ENCODE results near the gene CD8B. TPM values are rescaled to one million over a fixed set of nuclear protein-coding genes. Genes with fewer than 3 reads are reported as not detected.

Gene CD8B
- polyA plus RNA-seq, 1 donor, result 0.28 TPM

DNA sequence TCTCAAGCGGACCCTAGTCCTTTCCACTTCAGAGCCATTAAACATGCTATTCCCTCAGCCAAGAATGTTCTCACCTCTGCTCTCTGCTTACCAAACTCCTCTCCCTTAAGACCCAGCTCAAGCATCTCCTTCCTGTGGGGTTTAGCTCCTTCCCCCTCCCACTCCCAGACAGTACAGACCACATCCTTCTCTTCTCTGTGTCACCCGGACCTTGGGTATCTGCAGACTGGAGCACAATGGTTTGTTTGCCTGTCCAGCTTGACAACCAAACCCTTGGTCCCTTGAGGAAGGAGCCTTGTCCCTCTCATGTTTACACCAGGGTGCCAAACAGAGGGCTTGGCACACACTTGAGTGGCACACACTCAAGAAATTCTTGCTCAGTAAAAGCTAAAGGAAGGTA lies 66.8 kb downstream of the CD8B start:
- no peak for DNase-seq

DNA sequence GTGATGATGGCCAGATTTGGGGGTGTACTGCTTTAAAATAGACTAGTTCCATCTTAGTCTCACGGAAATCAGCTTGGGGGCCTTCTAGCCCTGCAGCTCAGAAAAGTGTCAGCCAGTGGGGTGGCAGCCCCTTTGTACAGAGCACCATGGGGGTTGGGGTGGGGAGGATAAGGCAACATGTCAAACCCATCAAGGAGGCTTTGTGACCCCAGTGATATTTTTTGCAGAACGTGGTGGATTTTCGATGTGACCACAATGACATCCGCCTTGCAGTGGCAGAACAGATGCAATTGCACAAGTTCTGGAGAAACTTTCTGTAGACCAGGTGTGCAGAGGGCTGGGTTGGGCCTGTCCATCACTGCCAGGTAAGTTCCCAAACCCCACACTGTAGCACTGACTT lies 67.9 kb downstream of the CD8B start:
- DNase-seq, result no peak

DNA sequence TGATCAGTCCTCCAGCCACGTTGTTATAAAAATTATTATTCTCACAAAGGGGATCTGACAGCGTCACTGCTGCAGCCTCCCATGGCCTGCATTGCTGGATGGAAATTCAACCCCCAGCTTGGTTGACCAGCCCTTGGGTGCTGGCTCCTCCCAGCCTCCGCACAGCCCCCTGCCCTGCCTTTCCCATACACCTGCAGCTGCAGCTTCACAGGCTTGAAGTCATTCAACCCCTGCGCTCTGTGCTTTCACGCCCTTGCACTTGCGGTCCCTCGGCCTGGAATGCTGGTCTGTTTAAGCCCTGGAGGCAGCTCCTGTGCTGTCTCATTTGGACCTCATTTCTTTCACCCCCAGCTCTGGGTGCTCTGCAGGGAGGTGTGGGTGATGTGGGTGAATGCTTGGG lies 70.1 kb downstream of the CD8B start:
- no peak for DNase-seq

DNA sequence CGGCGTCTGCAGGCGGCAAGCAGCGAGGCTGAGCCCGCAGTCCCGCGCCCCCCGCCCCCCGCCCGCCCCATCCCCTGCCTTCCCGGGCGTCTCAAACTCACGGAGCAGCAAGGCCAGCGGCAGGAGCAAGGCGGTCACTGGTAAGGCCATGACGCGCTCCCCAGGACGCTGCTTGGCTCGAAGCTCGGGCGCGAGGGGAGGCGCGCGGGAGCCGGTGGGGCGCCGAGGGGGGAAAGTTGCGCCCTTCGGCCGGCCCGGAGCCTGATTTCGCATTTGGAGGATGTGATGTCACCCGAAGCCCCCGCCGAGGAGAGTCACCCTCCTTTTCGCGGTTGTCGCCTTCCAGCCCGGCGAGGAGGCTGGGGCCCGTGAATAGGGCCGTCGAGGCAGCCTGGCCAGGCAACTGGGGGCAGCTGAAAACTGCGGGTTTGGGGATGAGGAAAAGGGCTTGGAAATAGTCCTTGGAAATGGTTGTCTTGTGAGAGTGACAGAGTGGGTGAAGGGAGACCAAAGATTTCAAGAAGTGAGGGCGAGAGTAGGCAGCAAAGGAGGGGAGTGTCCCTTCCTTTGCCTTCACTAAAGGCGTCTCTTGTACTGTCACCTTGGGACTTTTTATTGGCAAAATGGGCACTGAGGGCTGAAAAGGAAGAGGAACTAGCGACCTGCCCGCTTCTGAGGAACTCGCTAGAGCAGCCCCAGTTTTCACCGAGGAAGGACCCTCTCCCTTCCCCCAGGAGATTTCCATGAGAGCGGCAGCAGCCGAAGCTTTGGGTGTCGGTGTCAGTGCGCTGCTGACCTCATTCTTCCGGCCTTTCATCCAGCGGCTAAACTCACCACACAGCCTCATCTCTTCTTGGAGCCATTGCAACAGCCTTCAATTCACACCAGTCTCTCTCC lies 70.8 kb downstream of the CD8B start, which contains the start of gene CD8A:
CD8A (minus strand) TSS at position 238 of the 897 bp plus-strand sequence; CDS start at position 150, 88 bp downstream.
- DNase-seq, result no peak

DNA sequence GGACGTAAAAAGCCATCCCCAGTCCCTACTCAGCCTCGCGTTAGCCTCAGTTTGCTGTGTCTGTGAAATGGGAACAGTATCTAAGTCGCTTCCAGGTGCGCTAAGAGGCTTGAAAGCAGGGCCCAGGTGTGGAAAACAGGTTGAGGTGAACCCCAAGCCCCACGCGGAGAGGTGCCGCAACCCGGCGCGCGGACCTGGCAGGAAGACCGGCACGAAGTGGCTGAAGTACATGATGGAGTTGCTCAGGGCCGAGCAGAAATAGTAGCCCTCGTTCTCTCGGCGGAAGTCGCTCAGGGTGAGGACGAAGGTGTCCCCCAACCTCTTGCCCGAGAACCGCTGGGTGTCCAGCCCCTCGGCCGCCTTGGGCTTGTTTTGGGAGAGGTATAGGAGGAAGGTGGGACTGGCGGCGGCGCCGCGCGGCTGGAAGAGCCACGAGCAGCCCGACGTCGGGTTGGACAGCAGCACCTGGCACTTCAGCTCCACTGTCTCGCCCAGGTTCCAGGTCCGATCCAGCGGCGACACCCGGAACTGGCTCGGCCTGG lies 71.5 kb downstream of the CD8B start:
- no peak for DNase-seq

DNA sequence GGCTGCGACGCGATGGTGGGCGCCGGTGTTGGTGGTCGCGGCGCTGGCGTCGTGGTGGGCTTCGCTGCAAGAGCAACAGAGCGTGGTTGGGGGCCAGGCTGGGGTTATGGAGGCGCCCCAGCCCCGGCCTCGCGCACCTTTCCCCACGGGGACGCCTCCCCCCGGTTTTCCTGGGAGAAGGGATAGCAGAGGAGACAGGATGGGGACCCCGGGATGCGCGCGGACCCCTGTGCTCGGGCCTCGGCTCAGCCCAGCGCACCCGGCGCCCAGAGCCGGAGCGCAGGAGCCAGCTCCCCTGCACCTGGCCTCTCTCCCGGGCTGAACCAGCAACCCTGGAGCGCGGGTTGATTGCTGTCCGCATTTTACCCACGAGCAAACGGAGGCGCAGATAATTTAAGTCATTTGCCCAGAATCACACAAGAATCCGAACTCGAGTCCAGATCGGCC lies 72.0 kb downstream of the CD8B start:
- DNase-seq, result no peak

DNA sequence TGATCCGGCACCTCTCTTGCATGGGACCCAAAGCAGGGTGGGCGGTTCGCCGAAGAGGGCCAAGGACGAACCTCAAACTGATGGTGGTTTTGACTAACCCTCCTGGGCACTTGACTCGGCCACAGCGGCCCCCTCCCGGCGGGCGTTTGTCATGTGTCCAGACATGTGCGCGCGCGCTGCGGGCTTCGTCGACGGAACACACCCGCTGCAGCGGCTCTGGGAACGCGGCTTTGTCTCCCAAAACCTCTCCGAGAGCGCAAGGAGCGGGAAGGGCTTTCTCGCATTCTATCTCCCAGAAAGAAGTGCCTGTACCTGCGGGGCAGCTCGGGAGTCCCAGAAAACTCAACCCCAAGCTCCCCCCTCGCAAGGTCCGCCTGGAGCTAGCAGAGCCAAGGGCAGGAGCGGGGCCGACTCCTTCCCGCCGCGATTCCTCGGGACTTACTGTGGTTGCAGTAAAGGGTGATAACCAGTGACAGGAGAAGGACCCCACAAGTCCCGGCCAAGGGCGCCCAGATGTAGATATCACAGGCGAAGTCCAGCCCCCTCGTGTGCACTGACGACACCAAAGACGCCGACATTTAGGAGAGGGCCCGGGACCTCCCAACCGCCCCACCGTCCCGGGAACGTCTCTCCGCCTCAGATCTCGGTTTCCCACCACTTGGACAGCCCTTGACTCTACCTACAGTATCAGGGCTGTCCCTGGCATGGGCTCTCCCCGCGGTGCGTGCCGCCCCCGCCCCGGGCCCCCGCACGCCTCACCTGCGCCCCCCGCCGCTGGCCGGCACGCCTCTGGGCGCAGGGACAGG lies 72.6 kb downstream of the CD8B start:
- no peak for DNase-seq

DNA sequence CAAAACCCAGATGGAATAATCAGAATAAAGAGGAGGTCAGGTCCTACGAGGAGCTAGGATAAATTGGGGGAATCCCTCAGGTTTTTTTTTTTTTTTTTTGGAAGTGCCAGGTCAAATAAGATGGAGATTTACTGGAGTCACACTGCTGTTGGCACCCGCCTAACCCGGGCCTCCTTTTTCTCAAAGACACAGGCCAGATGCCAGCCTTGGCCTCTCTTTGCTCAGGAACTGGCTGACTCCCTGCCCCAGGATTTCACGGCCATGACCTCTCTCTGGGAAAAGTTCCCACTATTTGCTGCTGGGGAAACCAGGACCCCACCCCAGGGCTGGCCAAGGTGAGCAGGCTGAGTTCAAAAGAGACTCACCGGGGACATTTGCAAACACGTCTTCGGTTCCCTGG lies 73.5 kb downstream of the CD8B start:
- no peak for DNase-seq

DNA sequence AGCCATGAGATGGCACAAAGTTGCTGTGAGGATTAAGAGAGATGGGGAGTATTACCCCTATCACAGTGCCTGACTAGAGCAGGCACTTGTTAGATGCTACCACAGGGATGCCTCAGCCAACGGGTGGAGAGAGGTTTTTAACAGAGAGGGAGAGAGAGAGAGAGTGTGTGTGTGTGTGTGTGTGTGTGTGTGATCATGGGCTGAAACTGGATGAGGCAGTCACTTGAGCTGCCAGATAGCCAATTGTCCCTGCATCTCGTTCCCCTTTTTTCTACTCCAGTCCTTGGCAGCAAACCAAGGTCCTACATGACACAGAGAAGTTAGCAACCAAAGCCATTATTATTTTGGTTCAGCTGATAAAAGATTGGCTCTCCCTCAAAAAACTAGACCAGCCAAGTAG lies 74.0 kb downstream of the CD8B start:
- no peak for DNase-seq

DNA sequence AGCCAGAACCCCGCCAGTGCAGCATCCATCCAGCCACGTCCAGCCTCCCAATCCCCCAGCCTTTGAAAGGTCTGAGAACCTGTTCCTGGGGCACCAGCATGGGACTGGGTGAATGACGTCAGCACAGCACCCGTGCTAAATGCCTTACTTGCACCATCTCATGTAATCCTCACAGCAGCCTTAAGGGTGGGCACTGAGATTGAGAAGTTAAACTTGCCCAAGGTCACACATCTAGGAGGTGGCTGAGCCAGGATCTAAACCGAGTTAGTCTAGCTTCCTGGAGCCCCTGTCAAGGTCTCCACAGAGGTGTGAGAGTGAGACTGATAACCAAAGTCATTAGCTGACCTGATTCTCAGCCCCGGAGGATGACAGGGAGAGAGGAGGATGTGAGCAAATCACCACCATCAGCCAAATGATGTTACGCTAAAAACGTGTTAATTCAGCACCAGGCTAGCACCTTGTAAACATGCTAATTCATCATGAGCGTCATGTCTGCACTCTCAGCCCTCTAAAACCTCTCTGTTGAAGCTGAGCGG lies 75.6 kb downstream of the CD8B start:
- no peak for DNase-seq

DNA sequence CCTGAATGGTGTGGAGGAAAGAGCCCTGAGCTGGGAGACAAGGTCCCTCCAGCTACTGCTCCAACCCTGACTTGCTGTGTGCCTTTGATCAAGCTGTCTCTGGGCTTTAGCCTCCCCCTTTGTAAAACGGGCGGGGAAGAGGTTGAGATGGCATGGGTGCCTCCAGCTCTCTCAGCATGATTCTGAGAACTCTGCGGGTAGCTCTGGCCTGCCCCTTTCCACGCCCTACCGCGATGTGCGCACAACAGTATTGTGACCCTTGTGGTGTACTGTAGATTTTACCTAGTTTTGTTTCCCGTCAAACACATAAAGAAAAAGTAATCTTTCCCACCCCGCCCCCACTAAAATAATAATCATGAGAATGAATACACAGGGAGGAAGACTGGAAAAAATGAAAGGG lies 76.2 kb downstream of the CD8B start:
- no peak for DNase-seq

DNA sequence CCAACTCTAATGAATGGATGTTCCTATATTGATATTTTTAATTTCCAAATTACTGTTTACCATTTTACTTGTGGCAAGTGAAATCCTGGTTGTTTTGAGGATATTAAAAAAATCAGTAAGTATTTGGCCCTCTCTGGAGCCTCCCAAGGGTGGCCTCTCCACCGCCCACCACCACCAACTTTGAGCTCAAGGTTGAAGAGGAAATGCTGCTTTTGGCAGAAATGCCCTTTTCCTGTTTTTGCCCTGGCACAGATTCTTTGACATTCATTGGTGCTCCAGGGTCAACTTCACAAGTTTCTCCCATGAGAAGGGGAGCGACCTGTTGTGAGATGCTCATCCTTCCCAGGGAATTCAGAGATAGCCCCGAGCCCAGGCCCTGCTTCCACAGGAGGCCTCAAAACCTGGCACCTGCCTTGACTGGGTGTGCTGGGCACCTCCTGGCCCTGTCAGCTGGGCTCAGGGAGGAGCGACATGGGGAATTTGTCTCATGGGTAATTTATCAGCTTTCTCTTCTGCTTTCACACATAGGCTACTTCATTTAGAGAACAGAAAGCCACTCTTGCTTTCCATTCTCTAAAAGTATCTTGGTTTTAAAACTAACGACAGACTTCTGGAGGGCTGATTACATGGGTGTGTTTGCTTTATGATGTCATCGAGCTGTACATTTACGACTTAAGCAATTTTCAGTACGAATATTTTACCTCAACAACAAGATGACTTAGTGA lies 77.9 kb downstream of the CD8B start:
- DNase-seq, result no peak

DNA sequence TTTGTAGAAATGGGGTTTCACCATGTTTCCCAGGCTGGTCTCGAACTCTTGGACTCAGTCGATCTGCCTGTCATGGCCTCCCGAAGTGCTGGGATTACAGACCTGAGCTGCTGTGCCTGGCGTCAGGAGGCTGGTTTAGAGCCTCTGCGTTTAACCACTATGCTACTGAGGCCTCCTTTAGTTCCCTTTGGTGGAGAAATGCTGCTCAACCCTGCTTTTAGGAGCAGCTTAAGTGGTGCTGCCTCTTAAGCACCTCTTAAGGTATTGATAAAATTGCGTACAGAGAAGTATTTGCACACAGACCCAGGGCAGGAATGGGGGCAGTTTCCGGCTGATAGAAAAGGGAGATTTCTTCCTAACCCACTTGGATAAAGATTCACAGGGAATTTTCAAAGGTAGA lies 78.9 kb downstream of the CD8B start:
- DNase-seq, result no peak

DNA sequence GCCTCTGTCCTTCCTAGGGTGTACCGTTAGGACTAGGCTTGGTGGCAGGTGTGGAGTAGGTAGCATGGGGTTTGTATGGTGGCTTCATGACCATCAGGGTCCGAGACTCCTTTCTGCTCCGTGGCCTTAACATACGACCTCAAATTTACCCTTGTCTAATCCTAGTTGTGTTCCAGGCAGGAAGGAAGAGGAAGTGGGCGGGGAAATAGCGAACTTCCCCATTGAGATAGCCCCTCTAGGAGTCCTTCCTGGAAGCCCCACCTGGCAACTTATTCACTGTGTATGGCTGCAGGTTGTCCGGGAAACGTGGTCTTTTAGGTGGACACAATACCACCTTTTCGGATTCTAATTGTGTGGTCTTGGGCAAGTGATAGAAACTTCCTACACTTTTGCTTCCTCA lies 80.3 kb downstream of the CD8B start:
- DNase-seq, result no peak

DNA sequence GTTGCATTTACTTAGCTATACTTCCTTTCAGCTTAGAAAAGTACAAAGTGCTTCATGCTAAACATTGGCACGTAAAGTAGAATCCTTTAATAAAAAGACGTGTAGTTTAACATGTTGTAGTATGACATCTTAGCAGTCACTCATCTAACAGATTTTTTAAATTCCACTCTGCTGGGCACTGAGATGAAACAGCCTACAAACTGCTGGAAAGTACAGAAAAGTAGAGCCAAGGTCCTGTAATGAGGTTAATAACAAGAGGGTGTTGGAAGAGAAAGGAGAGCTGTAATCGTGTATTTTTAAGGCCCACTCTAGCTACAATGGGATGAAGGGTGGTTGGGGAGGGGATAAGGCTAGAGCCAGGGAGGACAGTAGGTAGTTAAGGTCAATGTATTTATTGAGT lies 81.7 kb downstream of the CD8B start:
- no peak for DNase-seq

DNA sequence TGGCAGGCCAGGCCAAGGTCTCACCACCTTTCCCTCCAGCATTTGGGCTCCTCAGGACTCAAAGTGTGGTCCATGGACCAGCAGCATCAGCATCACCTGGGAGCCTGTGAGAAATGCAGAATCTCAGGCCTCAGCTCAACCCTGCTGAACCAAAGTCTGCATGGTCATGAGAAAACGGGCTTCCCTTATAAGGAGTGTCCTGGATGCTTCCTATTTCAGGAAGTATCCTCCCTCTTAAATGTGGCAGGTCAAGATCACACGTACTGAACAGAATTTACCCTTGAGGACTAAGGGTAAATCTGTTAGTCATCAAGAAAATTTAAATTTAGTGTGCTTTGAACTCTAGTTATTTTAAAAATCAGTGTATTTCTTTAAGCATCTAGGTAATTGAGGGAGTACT lies 82.7 kb downstream of the CD8B start:
- no peak for DNase-seq

DNA sequence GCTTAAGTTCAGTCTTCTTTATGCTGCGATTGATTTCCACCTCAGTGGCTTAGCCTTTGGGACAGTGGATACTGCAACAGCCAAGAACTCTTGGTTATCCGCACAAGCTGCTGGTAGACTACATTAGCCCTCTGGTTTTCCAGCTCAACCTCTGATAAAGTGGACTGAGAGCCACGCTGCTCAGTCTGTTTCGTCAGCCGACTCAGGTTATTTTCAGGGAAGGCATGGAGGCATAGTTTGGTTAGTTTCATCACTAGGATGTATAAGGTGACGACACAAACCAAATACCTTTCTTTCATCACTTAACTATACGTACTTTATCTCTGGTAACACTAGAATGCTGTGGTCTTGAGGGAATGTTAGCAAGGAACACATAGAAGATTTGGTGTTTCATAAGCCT lies 85.2 kb downstream of the CD8B start:
- no peak for DNase-seq

DNA sequence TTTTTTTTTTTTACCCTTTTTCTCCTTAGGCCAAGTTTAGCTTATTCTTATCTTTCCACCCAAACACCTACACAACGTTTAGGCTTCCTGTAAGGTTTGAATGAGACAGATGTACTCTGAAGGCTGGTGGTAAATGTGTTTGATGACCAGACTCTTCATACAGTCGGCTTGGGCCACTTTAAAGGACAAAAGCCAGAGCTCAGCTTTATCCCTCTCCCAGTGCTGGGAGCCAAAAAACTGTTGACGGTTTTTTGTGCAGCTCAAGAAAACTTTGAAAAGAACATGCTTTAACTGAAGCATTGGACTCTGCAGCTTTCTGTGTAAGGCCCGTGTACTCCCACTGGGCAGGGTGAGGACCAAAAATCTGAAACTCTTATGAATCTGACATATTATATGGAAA lies 86.3 kb downstream of the CD8B start:
- DNase-seq, result no peak

DNA sequence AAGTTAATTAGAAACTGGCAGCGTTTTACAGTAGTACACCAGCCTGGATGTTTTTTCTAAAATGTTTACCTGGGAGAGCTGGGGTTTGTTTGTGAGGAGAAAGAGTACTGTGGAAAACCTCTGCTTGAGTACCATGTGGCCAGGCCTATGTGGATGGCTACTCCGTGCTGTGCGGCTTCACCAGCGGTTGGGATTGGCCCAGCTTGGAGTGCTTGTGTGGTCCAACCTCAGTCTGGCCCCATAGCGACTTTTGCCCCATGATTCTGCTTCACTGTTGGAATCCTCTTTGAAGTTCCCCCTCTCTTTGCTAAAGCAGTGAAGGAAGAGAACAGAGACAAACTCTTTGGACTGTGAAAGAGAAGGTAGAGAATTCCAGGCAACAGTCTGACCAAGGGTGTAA lies 86.8 kb downstream of the CD8B start:
- no peak for DNase-seq

DNA sequence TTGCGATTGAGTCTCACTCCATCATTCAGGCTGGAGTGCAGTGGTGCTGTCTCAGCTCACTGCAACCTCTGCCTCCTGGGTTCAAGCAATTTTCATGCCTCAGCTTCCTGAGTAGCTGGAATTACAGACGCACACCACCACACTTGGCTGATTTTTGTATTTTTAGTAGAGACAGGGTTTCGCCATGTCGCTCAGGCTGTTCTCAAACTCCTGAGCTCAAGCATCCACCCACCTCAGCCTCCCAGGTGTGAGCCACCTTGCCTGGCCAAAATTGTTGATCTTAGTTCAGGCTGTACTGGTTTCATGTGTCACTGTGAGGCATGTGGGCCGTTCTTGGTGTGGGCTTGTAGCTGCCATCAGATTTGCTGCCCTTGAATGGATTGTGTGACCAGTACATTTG lies 89.1 kb downstream of the CD8B start:
- DNase-seq, result no peak

DNA sequence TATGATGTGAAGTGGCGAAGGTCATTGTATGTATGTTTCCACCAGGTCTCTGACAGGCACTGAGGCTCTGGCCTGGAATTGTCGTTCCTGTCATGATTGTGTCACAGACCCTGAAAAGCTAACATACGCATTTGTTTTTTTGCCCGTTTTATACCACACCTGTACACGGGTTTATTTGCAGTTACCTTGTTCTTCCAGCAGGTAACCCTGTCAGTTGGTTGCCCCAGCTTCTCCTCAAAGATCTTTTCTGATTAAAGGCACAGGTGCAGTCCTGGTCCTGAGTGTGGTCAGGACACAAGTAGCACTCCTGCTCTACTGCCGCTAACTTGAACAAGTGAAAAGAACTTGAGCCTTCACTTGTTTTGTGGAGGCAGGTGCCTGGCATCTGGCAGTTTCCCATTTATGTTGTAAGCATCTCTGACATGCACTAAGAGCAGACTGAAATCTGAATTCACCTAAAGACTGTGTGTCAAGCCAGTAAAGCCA lies 90.8 kb downstream of the CD8B start:
- DNase-seq, result no peak

DNA sequence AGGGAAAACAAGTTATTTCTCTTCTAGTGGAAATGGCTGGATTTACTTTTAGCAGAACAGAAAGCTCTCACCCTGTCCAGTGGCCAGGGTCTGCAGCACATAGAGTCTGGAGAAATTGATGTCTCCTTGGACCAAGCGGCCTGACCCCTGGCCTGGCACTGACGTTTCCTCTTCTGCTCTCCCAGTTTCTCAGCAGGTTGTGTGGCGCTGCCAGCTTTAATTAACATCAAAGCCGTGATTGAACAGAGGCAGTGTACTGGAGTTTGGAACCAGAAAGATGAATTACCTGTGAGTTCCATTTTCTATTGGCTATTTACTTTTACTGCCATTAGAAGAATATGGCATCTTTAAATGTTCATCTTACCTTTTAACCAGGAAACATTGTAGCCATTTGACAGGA lies 91.8 kb downstream of the CD8B start:
- DNase-seq, result no peak

Data from hindlimb muscle (tissue), 1 donor.